Erythroblast (primary cell): ENCODE results near the gene ACTN3.

ENCODE experiments used
- GATA1 ChIP-seq: IDR thresholded peaks from 2 replicates; pipeline ENCODE4 v1.6.1; 2011; ENCODE audit warnings: low read depth, mild to moderate bottlenecking, control low read depth, low read length, moderate library complexity
- POLR2A ChIP-seq: IDR thresholded peaks from 2 replicates; pipeline ENCODE4 v1.6.1; 2011; ENCODE audit warnings: mild to moderate bottlenecking, low read length

GRCh38 chr11:66509131-66509561 is 37.6 kb upstream of the ACTN3 start:
- TF ChIP-seq POLR2A (no peak), GATA1 (no peak)
